Activated naive CD8-positive, alpha-beta T cell treated with anti-CD3 and anti-CD28 coated beads, Interleukin-2, amount 10 ng/mL, durations not matched to agents 7 days and 5 days (primary cell): Measurements from ENCODE around the gene CD180. TPM values are rescaled to one million over a fixed set of nuclear protein-coding genes. Genes with fewer than 3 reads are reported as not detected.

Experiments
- ATAC-seq: fragments of 150-1000 bp; cut with Tn5 transposase; one replicate; pipeline ENCODE4 v1.10.0; 2021; ENCODE audit warnings: low read depth, moderate library complexity
- POLR2A ChIA-PET: fragments of 350-600 bp; sonication (Branson Sonifier 250); formaldehyde crosslinking; loops from one replicate; lab custom pipeline; 2021; ENCODE audit warnings: antibody characterized with exemption; lab: Charles Lee
- DNase-seq: peaks from one replicate; pipeline ENCODE4 v3.0.0; 2021
- H3K27ac Mint-ChIP-seq: one replicate; pipeline ENCODE4 v1.8.0; 2022; ENCODE audit warnings: mild to moderate bottlenecking, mixed read lengths
- H3K27me3 Mint-ChIP-seq: one replicate; pipeline ENCODE4 v1.8.0; 2022; ENCODE audit warnings: mild to moderate bottlenecking, moderate library complexity, mixed read lengths
- H3K36me3 Mint-ChIP-seq: one replicate; pipeline ENCODE4 v1.8.0; 2021; ENCODE audit warnings: mild to moderate bottlenecking, mixed read lengths
- H3K4me1 Mint-ChIP-seq: one replicate; pipeline ENCODE4 v1.8.0; 2021; ENCODE audit warnings: mixed read lengths
- H3K4me3 Mint-ChIP-seq: one replicate; pipeline ENCODE4 v1.8.0; 2022; ENCODE audit warnings: mild to moderate bottlenecking, moderate library complexity, mixed read lengths
- H3K9me3 Mint-ChIP-seq: one replicate; pipeline ENCODE4 v1.8.0; 2021; ENCODE audit warnings: mixed read lengths
- total RNA-seq, 2 experiments: library from RNA; stranded (reverse); gene quantifications; one replicate each; pipeline ENCODE4 v1.2.3, GENCODE V29; 2021

CD180 gene
- total RNA-seq, 2 experiments from 2014 or later: 0.57 to 0.69 TPM

DNA sequence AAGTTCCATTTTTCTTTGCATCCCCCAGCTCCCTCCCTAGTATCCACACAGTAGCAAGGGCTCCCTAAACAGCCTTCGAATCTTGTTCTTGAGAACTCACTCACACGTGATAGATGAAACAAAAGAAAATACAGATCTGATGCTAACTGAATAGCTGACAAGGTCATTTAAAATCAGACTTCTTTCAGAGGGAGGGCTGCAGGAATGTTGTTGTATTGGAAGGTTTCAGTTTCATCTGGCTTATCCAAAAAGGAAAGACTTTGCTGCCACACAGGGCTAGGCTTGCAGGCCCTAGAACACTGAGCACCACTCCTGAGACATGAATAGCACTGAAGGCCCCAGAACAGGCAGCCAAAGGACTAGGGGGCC, 3.2 kb downstream of the CD180 start:
- DNase-seq: no peak
- Mint-ChIP-seq H3K9me3 (peaks cover 18% of the 10 kb centered on the region), H3K4me1 (peaks cover 23% of the 10 kb centered on the region), H3K27me3 (no peaks in the 10 kb centered on the region), H3K27ac (no peak overlapping the region), H3K36me3 (peaks cover 23% of the 10 kb centered on the region), H3K4me3 (no peak overlapping the region)
- ATAC-seq: no peak
- POLR2A ChIA-PET: no interaction called here

DNA sequence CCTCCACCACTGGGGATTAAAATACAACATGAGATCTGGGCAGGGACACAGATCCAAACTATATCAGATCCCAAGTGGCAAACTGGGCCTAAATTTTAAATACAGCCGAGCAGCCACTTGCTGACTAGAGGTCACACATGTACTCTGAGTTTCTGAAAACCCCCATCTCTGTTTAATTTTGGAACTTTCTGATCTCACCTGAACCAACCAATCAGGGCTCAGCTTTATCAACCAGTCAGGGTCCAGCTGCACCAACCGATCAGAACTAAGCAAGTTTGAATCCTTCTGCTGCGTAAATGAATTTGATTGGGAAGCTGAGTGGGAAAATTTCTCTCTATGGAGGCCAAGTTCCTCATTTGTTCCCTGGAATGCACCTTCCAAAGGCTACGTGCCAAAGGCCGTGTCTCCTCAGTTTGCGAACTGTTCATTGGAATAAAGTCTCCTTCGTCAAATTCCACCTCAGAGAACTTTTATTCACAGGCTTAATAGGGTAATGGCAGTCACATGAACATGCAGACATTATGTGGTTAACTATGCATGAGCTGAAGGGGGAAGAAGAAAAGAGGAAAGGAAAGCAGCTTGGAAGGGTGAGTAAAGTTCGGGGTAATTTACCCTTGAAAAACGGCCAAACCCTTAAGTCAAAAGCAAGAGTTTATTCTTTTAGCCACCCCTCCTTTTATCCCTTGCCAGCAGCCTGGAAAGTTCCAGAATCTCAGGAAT, 3.7 kb downstream of the CD180 start:
- no peak for DNase-seq
- Mint-ChIP-seq H3K4me3 (no peak overlapping the region), H3K4me1 (peaks cover 24% of the 10 kb centered on the region), H3K9me3 (peaks cover 16% of the 10 kb centered on the region), H3K27ac (no peak overlapping the region), H3K27me3 (no peaks in the 10 kb centered on the region), H3K36me3 (peaks cover 19% of the 10 kb centered on the region)
- ATAC-seq: no peak
- POLR2A ChIA-PET: no interaction called here

DNA sequence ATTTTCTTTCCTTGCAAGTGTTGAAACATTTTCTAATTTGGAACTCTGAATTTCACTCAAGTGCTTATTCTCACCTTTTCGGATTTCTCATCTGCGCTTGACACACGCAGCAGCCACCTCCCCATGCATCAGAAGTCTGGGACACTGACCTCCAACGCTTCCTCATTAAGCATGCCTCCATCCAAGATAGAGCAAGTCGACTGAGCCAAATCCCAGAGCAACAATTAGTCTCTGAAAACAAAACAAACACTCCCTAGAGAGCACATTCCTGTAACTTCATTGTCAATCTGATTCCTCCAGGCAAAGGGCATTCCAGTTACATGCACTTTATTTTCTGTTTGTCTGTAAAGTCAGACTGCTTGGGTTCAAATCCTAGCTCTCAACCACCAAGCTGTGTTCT, 5.7 kb downstream of the CD180 start:
- peaks cover 14% of the 10 kb centered on the region for H3K9me3 Mint-ChIP-seq
- POLR2A ChIA-PET: no interaction called here
- H3K36me3 Mint-ChIP-seq: peaks cover 23% of the 10 kb centered on the region
- peaks cover 37% of the 10 kb centered on the region for H3K4me1 Mint-ChIP-seq
- no peak overlapping the region for H3K4me3 Mint-ChIP-seq
- H3K27ac Mint-ChIP-seq: no peak overlapping the region
- no peak for DNase-seq
- no peaks in the 10 kb centered on the region for H3K27me3 Mint-ChIP-seq
- no peak for ATAC-seq

DNA sequence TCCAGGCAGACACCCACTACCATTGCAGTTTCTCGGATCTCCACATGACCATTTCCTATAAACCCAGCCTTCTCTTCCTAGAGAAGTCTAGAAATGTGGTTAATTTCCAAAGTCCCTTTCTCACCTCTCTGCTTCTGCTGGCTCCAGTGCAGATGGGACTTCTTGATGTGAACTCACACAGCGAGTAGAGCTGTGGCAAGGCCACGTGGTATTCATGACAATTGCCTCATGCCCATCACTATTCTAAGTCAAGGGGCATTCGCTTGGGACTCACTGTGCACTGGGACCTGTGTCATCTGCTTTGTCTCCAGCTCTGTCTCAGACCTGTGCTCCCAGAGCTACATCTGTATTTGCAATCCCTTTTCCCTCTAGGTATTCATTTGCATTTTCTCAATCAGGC, 6.2 kb downstream of the CD180 start:
- ATAC-seq (no peak), DNase-seq (no peak)
- Mint-ChIP-seq H3K4me1 (peaks cover 34% of the 10 kb centered on the region), H3K4me3 (no peak overlapping the region), H3K9me3 (peaks cover 12% of the 10 kb centered on the region), H3K27ac (no peak overlapping the region), H3K27me3 (no peaks in the 10 kb centered on the region), H3K36me3 (peaks cover 21% of the 10 kb centered on the region)
- POLR2A ChIA-PET: no interaction called here

DNA sequence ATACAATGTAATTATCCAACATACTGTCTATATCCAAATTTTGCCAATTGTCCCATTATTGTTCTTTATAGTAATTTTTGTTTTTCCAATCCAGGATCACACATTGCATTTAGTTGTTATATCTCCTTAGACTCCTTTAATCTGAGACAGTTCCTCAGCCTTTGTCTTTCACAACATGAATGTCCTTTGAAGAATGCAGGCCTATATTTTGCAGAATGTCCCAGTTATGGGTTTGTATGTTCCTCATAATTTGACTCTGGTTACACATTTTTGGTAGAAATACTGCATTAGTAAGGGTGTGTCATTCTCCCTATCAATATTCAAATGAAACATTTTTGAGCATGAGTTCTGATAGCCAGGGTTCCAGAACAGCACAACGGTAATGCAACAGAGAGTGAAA, 6.7 kb downstream of the CD180 start:
- Mint-ChIP-seq H3K4me3 (no peak overlapping the region), H3K27ac (no peak overlapping the region), H3K9me3 (peaks cover 12% of the 10 kb centered on the region), H3K36me3 (peaks cover 24% of the 10 kb centered on the region), H3K27me3 (no peaks in the 10 kb centered on the region), H3K4me1 (peaks cover 36% of the 10 kb centered on the region)
- no peak for ATAC-seq
- POLR2A ChIA-PET: interaction anchor here (1.5 kb wide), 1 partner anchor 24 kb away, joined by 4 read pairs; no protein-coding TSS in a partner anchor
- no peak for DNase-seq

DNA sequence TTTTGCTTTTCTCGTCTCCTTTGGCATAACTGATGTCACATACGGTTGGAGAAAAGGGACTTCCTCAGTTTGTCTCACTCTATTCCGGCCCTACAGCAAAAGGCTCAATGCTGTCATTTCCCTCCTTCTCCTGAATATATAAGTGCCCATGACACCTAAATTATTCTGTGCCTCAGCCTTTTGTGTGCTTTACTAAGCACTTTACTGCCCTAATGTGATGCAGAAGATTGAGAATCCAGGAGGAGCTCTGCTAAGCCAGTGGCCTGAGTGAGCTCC, 7.6 kb downstream of the CD180 start:
- POLR2A ChIA-PET: interaction anchor here (0.5 to 1.5 kb wide), 2 partner anchors 23 to 1091 kb away, joined by 4 to 5 read pairs; no protein-coding TSS in a partner anchor
- Mint-ChIP-seq H3K9me3 (peaks cover 9% of the 10 kb centered on the region), H3K27ac (peak overlapping the region; percentile 20), H3K27me3 (no peaks in the 10 kb centered on the region), H3K4me1 (peaks cover 37% of the 10 kb centered on the region), H3K4me3 (no peak overlapping the region), H3K36me3 (peaks cover 23% of the 10 kb centered on the region)
- ATAC-seq (no peak), DNase-seq (no peak)

DNA sequence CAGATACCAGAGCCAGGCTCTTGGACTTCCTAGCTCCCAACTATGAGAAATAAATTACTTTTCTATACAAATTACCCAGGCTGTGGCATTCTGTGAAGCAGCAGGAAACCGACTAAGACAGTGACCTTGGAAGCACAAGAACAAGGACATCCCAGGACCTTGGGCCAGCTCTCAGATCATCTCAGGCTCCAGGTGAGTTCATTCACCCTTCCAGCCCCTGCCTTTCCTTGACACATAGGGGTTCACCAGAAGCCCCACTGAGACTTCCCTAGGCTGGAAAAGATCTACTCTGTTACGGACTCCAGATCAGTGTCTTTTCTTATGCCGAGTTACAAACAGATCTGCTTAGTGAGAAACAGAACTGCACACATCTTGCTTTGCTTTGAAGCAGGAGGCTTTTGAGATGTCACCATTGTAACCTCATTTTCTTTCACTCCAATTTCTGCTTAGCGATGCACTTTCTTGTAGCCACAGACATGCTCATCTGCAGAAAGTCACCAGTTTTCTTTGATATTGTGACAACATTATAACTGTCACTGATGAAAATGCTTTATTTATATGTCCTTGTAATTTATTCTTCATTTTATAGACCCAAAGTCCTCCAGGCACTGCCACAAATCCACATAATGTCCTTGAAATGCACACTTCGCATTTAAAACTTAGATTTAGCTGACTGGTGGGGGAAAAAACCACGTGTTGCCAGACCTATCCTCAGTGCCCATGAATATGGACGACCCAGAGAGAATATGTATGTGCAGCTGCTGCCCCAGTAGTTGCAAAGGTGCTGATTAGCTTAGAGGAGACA, 8.1 kb downstream of the CD180 start:
- Mint-ChIP-seq H3K4me3 (no peak overlapping the region), H3K27ac (peak overlapping the region; percentile 70), H3K27me3 (no peaks in the 10 kb centered on the region), H3K36me3 (peaks cover 23% of the 10 kb centered on the region), H3K4me1 (peaks cover 39% of the 10 kb centered on the region), H3K9me3 (peaks cover 9% of the 10 kb centered on the region)
- peak; percentile 30 for ATAC-seq
- no peak for DNase-seq
- POLR2A ChIA-PET: interaction anchor here (0.5 to 1.5 kb wide), 2 partner anchors 22 to 1091 kb away, joined by 4 to 5 read pairs; no protein-coding TSS in a partner anchor

DNA sequence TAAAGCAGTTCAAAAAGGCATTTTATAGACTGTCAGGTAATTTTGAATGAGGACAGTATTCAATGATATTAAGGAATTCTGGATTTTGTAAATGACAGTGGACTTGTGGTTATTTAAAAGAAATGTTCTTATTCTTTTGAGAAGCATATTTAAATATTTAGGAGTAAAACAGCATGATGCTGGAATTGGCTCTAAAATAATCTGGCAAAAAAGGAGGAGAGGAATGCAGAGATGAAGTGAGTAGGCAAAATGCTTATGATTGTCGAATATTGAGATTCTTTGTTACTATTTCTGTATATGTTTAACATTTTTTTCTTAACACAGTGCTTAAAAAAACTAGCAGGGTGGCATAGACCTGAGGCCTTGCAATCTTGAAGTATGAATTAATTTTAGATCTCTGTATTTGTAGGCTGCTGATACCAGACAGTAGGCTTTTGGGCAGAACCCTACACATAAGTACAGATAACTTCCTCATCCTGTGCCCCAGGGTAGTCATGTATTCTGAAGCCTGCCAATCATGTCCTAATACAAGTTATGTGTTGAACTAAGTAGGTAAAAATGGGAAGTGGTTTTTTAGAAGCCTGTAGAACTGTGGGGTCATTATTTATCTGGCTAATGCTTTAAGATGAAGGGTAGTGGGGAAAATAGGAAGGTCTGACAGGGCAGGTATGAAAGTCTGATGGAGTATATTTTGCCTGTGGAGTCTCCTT, 9.4 kb downstream of the CD180 start:
- Mint-ChIP-seq H3K27ac (peak overlapping the region; percentile 57), H3K9me3 (peaks cover 7% of the 10 kb centered on the region), H3K27me3 (no peaks in the 10 kb centered on the region), H3K4me1 (peaks cover 49% of the 10 kb centered on the region), H3K36me3 (peaks cover 21% of the 10 kb centered on the region), H3K4me3 (no peak overlapping the region)
- POLR2A ChIA-PET: no interaction called here
- peak; percentile 58 for ATAC-seq
- no peak for DNase-seq

DNA sequence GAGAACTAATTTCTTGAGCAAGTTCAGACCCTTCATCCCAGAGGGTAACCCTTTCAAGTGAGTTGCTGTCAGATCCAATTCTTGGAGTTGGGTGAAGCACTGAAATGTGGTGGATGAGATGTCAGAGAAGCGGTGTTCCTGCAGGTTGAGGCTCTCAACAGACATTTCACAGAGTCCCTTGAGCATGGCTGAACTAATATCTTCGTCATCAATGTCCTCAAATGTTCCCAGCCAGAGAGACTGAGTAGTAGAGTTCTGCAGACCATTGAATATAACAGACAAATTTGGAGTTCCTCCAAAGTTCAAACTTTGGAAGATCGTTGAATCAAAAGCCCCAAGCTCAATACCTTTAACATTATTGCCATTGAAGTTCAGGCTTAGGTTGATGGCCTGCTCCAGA, 12.7 kb downstream of the CD180 start:
- Mint-ChIP-seq H3K27ac (no peak overlapping the region), H3K27me3 (no peaks in the 10 kb centered on the region), H3K9me3 (peaks cover 2% of the 10 kb centered on the region), H3K4me1 (peaks cover 64% of the 10 kb centered on the region), H3K36me3 (peaks cover 26% of the 10 kb centered on the region), H3K4me3 (no peak overlapping the region)
- POLR2A ChIA-PET: interaction anchor here (1.8 to 6.0 kb wide), 2 partner anchors 17 to 23 kb away, joined by 4 to 50 read pairs; no protein-coding TSS in a partner anchor
- DNase-seq: no peak
- ATAC-seq: no peak

DNA sequence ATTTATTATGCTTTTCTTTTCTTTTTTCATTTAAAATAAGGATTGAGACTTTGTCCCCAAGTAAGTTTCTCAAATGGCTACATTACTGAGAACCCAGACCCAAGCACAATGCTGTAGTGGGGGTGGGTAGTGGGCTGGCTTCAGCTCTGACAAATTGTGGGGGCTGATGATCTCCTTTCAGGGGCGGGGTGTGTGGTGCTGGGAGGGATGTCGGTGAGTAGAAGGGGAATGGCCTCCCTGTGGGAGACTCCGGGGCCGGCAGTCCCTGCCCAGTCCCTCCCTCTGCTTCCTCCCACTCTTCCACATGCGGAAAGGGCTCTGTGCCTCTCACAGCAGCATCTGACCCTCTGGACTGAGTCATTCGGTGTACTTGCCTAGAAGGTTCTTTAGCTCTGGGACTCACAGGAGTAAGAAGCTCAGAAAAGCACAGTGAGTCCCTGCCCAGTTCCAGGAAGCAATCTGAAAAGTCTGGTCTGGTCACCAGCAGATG, 14.3 kb downstream of the CD180 start:
- Mint-ChIP-seq H3K27me3 (no peaks in the 10 kb centered on the region), H3K4me1 (peaks cover 57% of the 10 kb centered on the region), H3K4me3 (peak overlapping the region; percentile 52), H3K27ac (peak overlapping the region; percentile 80), H3K36me3 (peaks cover 34% of the 10 kb centered on the region), H3K9me3 (peaks cover 10% of the 10 kb centered on the region)
- ATAC-seq (peak; percentile 37), DNase-seq (peak; percentile 41)
- POLR2A ChIA-PET: interaction anchor here (0.8 to 6.0 kb wide), 8 partner anchors 14 to 39 kb away, joined by 3 to 80 read pairs (median 3); partner anchors contain the start of gene CD180

DNA sequence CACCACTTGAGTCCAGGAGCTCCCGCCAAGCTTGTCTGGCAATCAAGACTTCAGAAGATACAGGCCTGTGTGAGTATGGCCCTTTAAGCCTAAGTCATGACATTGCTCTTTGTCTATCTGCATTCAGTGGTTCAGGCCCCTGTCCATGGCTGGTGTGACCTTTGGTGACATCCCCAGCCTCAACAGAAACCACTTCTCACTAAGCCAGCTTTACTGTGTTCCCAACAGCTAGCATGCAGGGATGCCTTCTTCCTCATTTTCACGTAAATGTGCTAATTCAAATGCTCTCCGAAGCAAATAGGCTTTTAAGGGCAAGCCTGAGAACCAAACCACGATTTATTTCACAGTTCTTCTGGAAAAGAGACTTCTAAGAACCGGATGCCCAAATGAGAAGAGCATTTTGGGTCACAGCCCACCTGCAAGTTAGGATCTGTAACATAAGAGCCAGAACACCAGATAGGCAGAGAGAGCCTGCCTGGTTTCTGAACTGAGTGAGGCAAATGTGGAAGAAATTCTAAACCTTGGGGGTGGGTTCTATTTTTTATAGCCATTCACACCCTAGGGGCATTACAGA, 14.9 kb downstream of the CD180 start:
- peaks cover 55% of the 10 kb centered on the region for H3K4me1 Mint-ChIP-seq
- H3K27me3 Mint-ChIP-seq: no peaks in the 10 kb centered on the region
- ATAC-seq (peak; percentile 82), DNase-seq (peak; percentile 46)
- H3K27ac Mint-ChIP-seq: peak overlapping the region; percentile 80
- H3K9me3 Mint-ChIP-seq: peaks cover 14% of the 10 kb centered on the region
- POLR2A ChIA-PET: interaction anchor here (0.8 to 6.0 kb wide), 6 partner anchors 14 to 353 kb away, joined by 3 to 80 read pairs (median 6); partner anchors contain the start of gene CD180
- peaks cover 39% of the 10 kb centered on the region for H3K36me3 Mint-ChIP-seq
- peak overlapping the region; percentile 52 for H3K4me3 Mint-ChIP-seq

DNA sequence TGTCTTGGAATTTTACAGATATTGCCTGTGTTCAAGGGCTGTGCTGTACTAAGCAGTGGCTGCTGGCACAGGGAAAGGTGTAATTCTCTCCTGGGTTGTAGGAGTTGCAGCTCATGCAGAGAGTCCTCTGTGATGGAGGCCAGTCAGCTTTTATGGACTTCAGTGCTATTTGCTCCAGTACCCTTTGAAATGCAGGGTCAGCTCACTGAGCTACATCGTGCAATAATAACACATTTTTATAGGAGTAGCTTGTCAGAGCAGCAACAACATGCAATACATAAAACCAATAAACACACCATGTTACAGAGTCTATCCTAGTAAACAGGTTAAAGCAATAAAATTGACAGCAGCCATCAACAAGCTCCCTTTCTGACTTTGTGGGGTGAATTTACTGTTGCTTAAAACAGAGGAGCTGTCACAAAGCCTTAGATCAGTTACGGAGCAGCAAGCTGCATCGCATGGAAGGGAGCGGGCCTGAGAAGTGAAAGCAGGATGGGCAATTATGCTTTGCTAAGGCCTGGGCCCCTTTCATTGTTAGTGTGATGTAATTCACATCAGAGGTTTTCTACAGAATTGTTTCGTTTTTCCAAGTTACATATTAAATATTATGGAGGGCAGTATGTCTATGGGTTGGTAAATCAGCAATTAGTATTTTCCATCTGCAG, 16.8 kb downstream of the CD180 start:
- H3K4me1 Mint-ChIP-seq: peaks cover 48% of the 10 kb centered on the region
- H3K27me3 Mint-ChIP-seq: no peaks in the 10 kb centered on the region
- H3K27ac Mint-ChIP-seq: peak overlapping the region; percentile 72
- H3K36me3 Mint-ChIP-seq: peaks cover 50% of the 10 kb centered on the region
- DNase-seq: no peak
- no peak overlapping the region for H3K4me3 Mint-ChIP-seq
- ATAC-seq: no peak
- peaks cover 28% of the 10 kb centered on the region for H3K9me3 Mint-ChIP-seq
- POLR2A ChIA-PET: interaction anchor here (1.0 to 6.0 kb wide), 3 partner anchors 12 to 27 kb away, joined by 3 to 80 read pairs (median 50); no protein-coding TSS in a partner anchor
